Endothelial cell of umbilical vein (primary cell): ENCODE data around the gene EXD2. TPM values are rescaled to one million over a fixed set of nuclear protein-coding genes. Genes with fewer than 3 reads are reported as not detected.

Experiments
- BruUV-seq: library from RNA; stranded (reverse); fragments of 400-500 nt; replicated peaks from 2 replicates; lab custom pipeline; 2021; lab: Mats Ljungman, UMichigan
- CTCF ChIA-PET: fragments of 300-600, 350-600 bp; sonication (Branson Sonifier 250); formaldehyde crosslinking; loops from one replicate; lab custom pipeline; 2021; ENCODE audit warnings: antibody characterized with exemption, inconsistent platforms; lab: Charles Lee
- POLR2A ChIA-PET: fragments of 300-600, 350-600 bp; sonication (Branson Sonifier 250); formaldehyde crosslinking; loops from one replicate; lab custom pipeline; 2021; ENCODE audit warnings: antibody characterized with exemption, inconsistent platforms; lab: Charles Lee
- DNase-seq: peaks from one replicate; pipeline ENCODE4 v3.0.0-alpha.2; 2011; ENCODE audit warnings: low read depth, low spot score
- FAIRE-seq: peaks from 2 replicates; lab custom pipeline; 2011; peaks lifted over from hg19 to GRCh38; lab: Jason Lieb, UNC
- H2AFZ ChIP-seq: 2 replicates; pipeline ENCODE4 v1.6.0; 2012; ENCODE audit warnings: low read depth, low read length, control low read depth, inconsistent platforms
- H3K27ac ChIP-seq: 2 replicates; pipeline ENCODE4 v1.5.1; 2011; ENCODE audit warnings: low read depth, mild to moderate bottlenecking, control low read depth, low read length, moderate library complexity; ENCODE audit not compliant: insufficient read depth
- H3K27me3 ChIP-seq, 2 experiments: 2 replicates each; pipeline versions ENCODE4 v1.6.0 to v1.6.1; 2011; ENCODE audit warnings: low read length in 2 of 2, mixed read lengths in 1 of 2; ENCODE audit not compliant: control insufficient read depth in 2 of 2, insufficient read depth in 2 of 2
- H3K36me3 ChIP-seq, 2 experiments: 2 replicates in 1 of 2; 3 replicates in 1 of 2; pipeline ENCODE4 v1.5.1; 2011; ENCODE audit warnings: low read length in 2 of 2, mild to moderate bottlenecking in 1 of 2, moderate library complexity in 1 of 2; ENCODE audit not compliant: control insufficient read depth in 2 of 2, insufficient read depth in 2 of 2; ENCODE audit errors: extremely low read depth in 1 of 2
- H3K4me1 ChIP-seq: 3 replicates; pipeline ENCODE4 v1.5.1; 2011; ENCODE audit warnings: mild to moderate bottlenecking, low read length; ENCODE audit not compliant: control insufficient read depth, insufficient read depth; ENCODE audit errors: extremely low read depth
- H3K4me2 ChIP-seq: 2 replicates; pipeline ENCODE4 v1.6.1; 2011; ENCODE audit warnings: low read length, control low read depth, mixed read lengths; ENCODE audit not compliant: insufficient read depth
- H3K4me3 ChIP-seq, 3 experiments: fragments of 200-600 bp in 1 of 3; sonication (generic), shearing (Covaris generic) in 1 of 3; replicated peaks in 1 of 3; 2 replicates each; pipeline ENCODE4 v1.5.1; 2011 to 2016; ENCODE audit warnings: control low read depth in 3 of 3, low read length in 3 of 3, mild to moderate bottlenecking in 2 of 3, inconsistent platforms in 1 of 3, low read depth in 1 of 3, moderate library complexity in 1 of 3; ENCODE audit not compliant: insufficient read depth in 1 of 3
- H3K79me2 ChIP-seq: 2 replicates; pipeline ENCODE4 v1.6.0; 2012; ENCODE audit warnings: low read length, inconsistent platforms; ENCODE audit not compliant: control insufficient read depth, insufficient read depth
- H3K9ac ChIP-seq: replicated peaks from 2 replicates; pipeline ENCODE3; 2011; ENCODE audit warnings: low read length, control low read depth; ENCODE audit not compliant: insufficient read depth; ENCODE audit errors: extremely low read depth
- H3K9me1 ChIP-seq: replicated peaks from 3 replicates; pipeline ENCODE4 v1.6.0; 2011; ENCODE audit warnings: mild to moderate bottlenecking, low read length; ENCODE audit not compliant: control insufficient read depth, insufficient read depth; ENCODE audit errors: extremely low read depth
- H3K9me3 ChIP-seq: replicated peaks from 2 replicates; pipeline ENCODE4 v1.5.1; 2012; ENCODE audit warnings: low read length, inconsistent platforms; ENCODE audit not compliant: control insufficient read depth, insufficient read depth
- H4K20me1 ChIP-seq: replicated peaks from 2 replicates; pipeline ENCODE3; 2011; ENCODE audit warnings: mild to moderate bottlenecking, low read length; ENCODE audit not compliant: control insufficient read depth, insufficient read depth; ENCODE audit errors: extremely low read depth
- CTCF ChIP-seq, 2 donors: IDR thresholded peaks; 1 replicate in 1 of 2; 2 replicates in 1 of 2; pipeline ENCODE4 v1.5.1; 2011; ENCODE audit warnings: low read length in 2 of 2, mild to moderate bottlenecking in 2 of 2, moderate library complexity in 2 of 2, control low read depth in 1 of 2, inconsistent platforms in 1 of 2, low read depth in 1 of 2; ENCODE audit not compliant: insufficient read depth in 1 of 2; ENCODE audit errors: extremely low read depth in 1 of 2
- EZH2 ChIP-seq: IDR thresholded peaks from 2 replicates; pipeline ENCODE4 v1.6.1; 2012; ENCODE audit warnings: borderline replicate concordance, low read depth, mild to moderate bottlenecking, moderate library complexity, low read length, inconsistent platforms; ENCODE audit not compliant: severe bottlenecking
- FOS ChIP-seq: IDR thresholded peaks from 2 replicates; pipeline ENCODE4 v1.6.1; 2011; ENCODE audit warnings: mild to moderate bottlenecking, low read length, moderate library complexity, borderline replicate concordance; ENCODE audit not compliant: insufficient read depth
- JUN ChIP-seq: IDR thresholded peaks from 2 replicates; pipeline ENCODE4 v1.6.1; 2011; ENCODE audit warnings: borderline replicate concordance, low read depth; ENCODE audit not compliant: insufficient read length, insufficient read depth
- MAX ChIP-seq: IDR thresholded peaks from 2 replicates; pipeline ENCODE4 v1.6.1; 2011; ENCODE audit not compliant: insufficient read depth, insufficient read length
- MYC ChIP-seq: IDR thresholded peaks from one replicate; pipeline ENCODE4 v1.6.1; 2011; ENCODE audit warnings: mild to moderate bottlenecking, low read depth, low read length
- POLR2A ChIP-seq: IDR thresholded peaks from 2 replicates; pipeline ENCODE4 v1.6.1; 2012; ENCODE audit warnings: low read depth, mild to moderate bottlenecking, control low read depth, low read length
- POLR2AphosphoS5 ChIP-seq: IDR thresholded peaks from 2 replicates; pipeline ENCODE4 v1.6.1; 2012; ENCODE audit warnings: low read depth, mild to moderate bottlenecking, control low read depth, low read length, moderate library complexity; ENCODE audit not compliant: insufficient read depth
- dilution Hi-C: fragments of 300-500 bp; cut with MboI; formaldehyde crosslinking; loops from one replicate; pipeline ENCODE4 v1.15.0; 2019; ENCODE audit warnings: low sequenced_read_pairs; ENCODE audit not compliant: extremely low pct_ligation_motif_present
- intact Hi-C: fragments of 100-400 bp; cut with micrococcal nuclease; formaldehyde crosslinking; loops from one replicate; pipeline ENCODE4 v1.10.0; 2022
- polyA plus RNA-seq, 4 experiments: library from polyadenylated mRNA; depleted of rRNA in 3 of 4; stranded (reverse) in 3 of 4; unstranded in 1 of 4; fragments of >200 nt; gene quantifications; 2 replicates each; pipeline versions ENCODE4 v1.2.1 to v1.2.3, GENCODE V29; 2011 to 2012; ENCODE audit warnings: missing spikeins in 1 of 4
- total RNA-seq: library from RNA; stranded (reverse); gene quantifications from 2 replicates; pipeline ENCODE4 v1.2.3, GENCODE V29; 2021

EXD2 gene
- total and polyA plus RNA-seq, 2 donors (not counting 3 experiments of a cell fraction or from before 2014, with no cell fraction given): 11.6 to 22.6 TPM

GRCh38 chr14:69274321-69274720, 83.0 kb downstream of the EXD2 start:
- FAIRE-seq (no peak), DNase-seq (no peak)
- Histone ChIP-seq H3K79me2 (no peaks in the 10 kb centered on the region), H3K4me2 (no peak overlapping the region), H3K9ac (no peak overlapping the region), H2AFZ (no peak overlapping the region), H3K27ac (no peak overlapping the region), H4K20me1 (no peaks in the 10 kb centered on the region), H3K9me1 (no peaks in the 10 kb centered on the region), H3K27me3 (peaks cover 13 to 24% of the 10 kb centered on the region in 2 experiments), H3K4me3 (no peak overlapping the region), H3K36me3 (no peaks in the 10 kb centered on the region), H3K9me3 (no peaks in the 10 kb centered on the region), H3K4me1 (no peaks in the 10 kb centered on the region)
- dilution Hi-C loops (no loop called here), intact Hi-C loops (no loop called here)
- POLR2A ChIA-PET: no interaction called here
- TF ChIP-seq POLR2A (no peak), POLR2AphosphoS5 (no peak), MYC (no peak), CTCF (IDR thresholded peaks at IDR 0.05; ENCODE audit: extremely low read depth in 1 of 2, insufficient read depth in 1 of 2, low read depth in 1 of 2, low read length in 2 of 2) (no peak), FOS (no peak), MAX (no peak), JUN (no peak), EZH2 (no peak)
- no TSS peak for BruUV-seq
- CTCF ChIA-PET: interaction anchor here (0.7 kb wide), 1 partner anchor 14 kb away, joined by 3 read pairs; the partner anchor contains the start of gene GALNT16
